SK-N-SH (cell line): ENCODE data around the gene HPCAL4.

Experiments used
- FOXM1 ChIP-seq: IDR thresholded peaks from 2 replicates; pipeline ENCODE4 v1.4.0; 2012; ENCODE audit warnings: low read depth, mild to moderate bottlenecking
- RAD21 ChIP-seq: IDR thresholded peaks from 2 replicates; pipeline ENCODE4 v1.6.1; 2012; ENCODE audit warnings: mild to moderate bottlenecking, low read length
- SIN3A ChIP-seq: IDR thresholded peaks from 2 replicates; pipeline ENCODE4 v1.6.1; 2012; ENCODE audit warnings: low read depth, mild to moderate bottlenecking, low read length, moderate library complexity, borderline replicate concordance
- SMC3 ChIP-seq: IDR thresholded peaks from 2 replicates; pipeline ENCODE4 v1.6.1; 2012; ENCODE audit warnings: low read depth, low read length, improper control_type of control experiment
- USF2 ChIP-seq: fragments of 150-350 bp; IDR thresholded peaks from 2 replicates; pipeline ENCODE4 v1.6.1; 2017; ENCODE audit warnings: antibody characterized with exemption, low read length, low read depth, borderline replicate concordance

DNA sequence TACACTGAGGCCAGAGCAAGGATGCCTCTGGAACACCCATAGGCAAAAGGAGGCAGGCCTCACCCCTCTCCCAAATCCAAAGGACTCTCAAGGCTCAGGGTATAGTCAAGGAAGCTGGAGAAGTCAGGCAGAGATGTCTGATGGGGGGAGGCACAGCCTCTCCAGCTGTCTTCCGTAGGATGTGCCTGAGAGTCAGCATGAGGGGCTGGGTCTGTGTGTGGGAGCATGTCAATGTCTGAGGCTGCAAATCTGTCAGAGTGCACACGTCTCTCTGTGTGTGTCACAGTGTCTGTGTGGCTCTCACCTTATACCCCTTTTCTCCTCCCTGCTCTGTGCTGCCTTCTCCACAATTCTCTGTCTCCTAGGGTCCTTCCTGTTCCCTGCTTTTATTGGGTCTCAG, 4.0 kb downstream of the HPCAL4 start:
- TF ChIP-seq SIN3A (no peak), SMC3 (no peak), USF2 (no peak), RAD21 (no peak), FOXM1 (no peak)
